Lower leg skin (tissue), 4 donors: ENCODE data around the gene HOXB9. TPM values are rescaled to one million over a fixed set of nuclear protein-coding genes. Genes with fewer than 3 reads are reported as not detected.

Source experiments
- DNase-seq, 2 donors: peaks; one replicate each; pipeline ENCODE4 v3.0.0-alpha.2; 2019; ENCODE audit warnings: low spot score in 2 of 2
- H3K4me3 ChIP-seq: fragments of 200-600 bp; sonication (generic); 2 replicates; pipeline ENCODE4 v1.5.1; 2017; ENCODE audit warnings: mild to moderate bottlenecking, low read depth; ENCODE audit not compliant: poor library complexity, severe bottlenecking
- CTCF ChIP-seq, 3 donors: fragments of 450-650 bp; IDR thresholded peaks; one replicate each; pipeline ENCODE4 v1.5.1; 2016; ENCODE audit warnings: antibody characterized with exemption in 3 of 3, mild to moderate bottlenecking in 3 of 3, moderate library complexity in 2 of 3
- POLR2A ChIP-seq, 2 donors: fragments of 450-650 bp; IDR thresholded peaks; one replicate each; pipeline ENCODE4 v1.6.1; 2016 to 2017; ENCODE audit warnings: antibody characterized with exemption in 2 of 2, mild to moderate bottlenecking in 1 of 2, moderate library complexity in 1 of 2
- WGBS, 2 donors: methylation state at CpG; one replicate each; pipeline ENCODE4 v1.1.5; 2018; 5-methylcytosine and 5-hydroxymethylcytosine counted together
- intact Hi-C: fragments of 100-400 bp; cut with DNase I; formaldehyde crosslinking; loops from one replicate; pipeline ENCODE4 v1.15.0; 2023; ENCODE audit warnings: low total_unique reads
- total RNA-seq, 4 donors: library from RNA; depleted of rRNA; stranded (reverse); fragments of >200 nt; gene quantifications; one replicate each; pipeline ENCODE4 v1.1.0, GENCODE V29; 2016

The HOXB9 gene
- total RNA-seq, 4 donors from 2014 or later = 0.07 to 0.29 TPM; not detected in 2

GRCh38 chr17:48617471-48618255, 8.5 kb downstream of the HOXB9 start:
- 15 to 20% methylated on average over 28 to 43 of the region's 43 CpGs for WGBS, 2 donors
- no peak for DNase-seq
- H3K4me3 ChIP-seq = no peak overlapping the region
- intact Hi-C loops = no loop called here
- TF ChIP-seq CTCF (IDR thresholded peaks at IDR 0.05) (no peak), POLR2A (IDR thresholded peaks at IDR 0.05) (no peak)

- DNase-seq = no peak
- intact Hi-C loops = no loop called here
- TF ChIP-seq CTCF (IDR thresholded peaks at IDR 0.05) (no peak), POLR2A (IDR thresholded peaks at IDR 0.05) (no peak)
- H3K4me3 ChIP-seq = no peak overlapping the region
- 40 to 41% methylated on average over 15 of the region's 15 CpGs for WGBS, 2 donors
Observed at GRCh38 chr17:48616717-48617470, 9.3 kb downstream of the HOXB9 start.

- H3K4me3 ChIP-seq = no peak overlapping the region
- 38 to 50% methylated on average over 17 of the region's 17 CpGs for WGBS, 2 donors
- intact Hi-C loops = no loop called here
- no peak for TF ChIP-seq CTCF (IDR thresholded peaks at IDR 0.05)
- no peak for TF ChIP-seq POLR2A (IDR thresholded peaks at IDR 0.05)
- DNase-seq = no peak
Observed at GRCh38 chr17:48615963-48616716, 10.0 kb downstream of the HOXB9 start.

GRCh38 chr17:48615047-48615962, 10.9 kb downstream of the HOXB9 start, which contains the start of gene HOXB8:
Gene HOXB8 (minus strand): TSS chr17:48615292. CDS start chr17:48614704, 588 bp downstream.
- WGBS, 2 donors = 24 to 27% methylated on average over 41 of the region's 41 CpGs
- no peak for DNase-seq
- intact Hi-C loops = no loop called here
- no peak for TF ChIP-seq CTCF (IDR thresholded peaks at IDR 0.05)
- TF ChIP-seq POLR2A (IDR thresholded peaks at IDR 0.05) = no peak
- no peak within 1 kb of the TSS for H3K4me3 ChIP-seq
